ENCODE data around the gene PLIN1. TPM values are rescaled to one million over a fixed set of nuclear protein-coding genes. Genes with fewer than 3 reads are reported as not detected.

PLIN1 gene
- total and polyA plus RNA-seq, 9 of the 15 experiments (the other 6 are each of a cell fraction or from before 2014, with no cell fraction given) = not detected

GRCh38 chr15:89631902-89632264 lies 47.3 kb downstream of the PLIN1 start:
- Histone ChIP-seq H3K9me3 (replicated peaks; ENCODE audit: control insufficient read depth, insufficient read depth, low read depth, low read length) (peaks cover 5% of the 10 kb centered on the region; the same call in 1 of the 2 replicates), H3K79me2 (ENCODE audit: control insufficient read depth, insufficient read depth, low read length) (no peaks in the 10 kb centered on the region), H3K9ac (ENCODE audit: insufficient read depth in 1 of 2, low read depth in 2 of 2, low read length in 2 of 2) (no peak overlapping the region), H3K27ac (ENCODE audit: extremely low read depth, low read depth, low read length) (no peak overlapping the region), H3K36me3 (ENCODE audit: control insufficient read depth, insufficient read depth, low read length) (peaks cover 53% of the 10 kb centered on the region), H3K4me1 (replicated peaks in 1 of 2; ENCODE audit: control insufficient read depth in 2 of 2, insufficient read depth in 2 of 2, low read length in 2 of 2) (no peaks in the 10 kb centered on the region; a peak in 1 of 5 replicates), H3K4me2 (ENCODE audit: insufficient read depth, low read length) (no peak overlapping the region), H3K9me1 (ENCODE audit: control insufficient read depth, insufficient read depth, low read length) (no peaks in the 10 kb centered on the region), H4K20me1 (replicated peaks; ENCODE audit: control insufficient read depth, insufficient read depth, low read length) (no peaks in the 10 kb centered on the region), H3K27me3 (ENCODE audit: control insufficient read depth in 2 of 2, insufficient read depth in 2 of 2, low read length in 2 of 2) (no peaks in the 10 kb centered on the region), H3K4me3 (no peak overlapping the region), H2AFZ (ENCODE audit: low read depth, low read length) (no peak overlapping the region)
- in situ Hi-C loops (cut with MboI) = no loop called here
- ATAC-seq (peak; percentile 44; the same call in 2 of the 3 replicates), FAIRE-seq (no peak), DNase-seq (ENCODE audit: extremely low read depth in 1 of 4, low spot score in 3 of 4) (peak in 1 of 4 experiments; percentile 9)
- CTCF ChIA-PET (ENCODE audit: low intra/inter-chr PET ratio) = no interaction called here
- no TSS peak for BruUV-seq (replicated peaks)
- intact Hi-C loops (cut with micrococcal nuclease) = no loop called here
- WGBS (ENCODE audit: insufficient coverage, low coverage, missing lambda C conversion rate) = 80% methylated on average over 7 of the region's 10 CpGs
- POLR2A ChIA-PET = interaction anchor here (0.6 kb wide), 1 partner anchor 136 kb away, joined by 3 read pairs; no protein-coding TSS in a partner anchor
- TF ChIP-seq ZBTB11 (CRISPR knock-in tag; IDR thresholded peaks at IDR 0.05) = no peak
- TF ChIP-seq ZNF146 (CRISPR knock-in tag; IDR thresholded peaks at IDR 0.05; ENCODE audit: unreplicated experiment) = no peak
- TF ChIP-seq POLR2AphosphoS2 (IDR thresholded peaks at IDR 0.05; ENCODE audit: low read length) = peak; percentile 92
- TF ChIP-seq POLR2A (conservative IDR thresholded peaks at IDR 0.05) = 0 out of 2 replicates have a peak, but pooled peaks have one; percentile 34
